Peyer's patch (tissue), 4 donors: Measurements from ENCODE around the gene MMP28. TPM values are rescaled to one million over a fixed set of nuclear protein-coding genes. Genes with fewer than 3 reads are reported as not detected.

Source experiments
- DNase-seq, 3 donors: peaks; one replicate each; pipeline ENCODE4 v3.0.0-alpha.2; 2017 to 2019
- H3K27ac ChIP-seq, 4 donors: fragments of 200-600 bp; sonication (generic); one replicate each; pipeline ENCODE4 v1.5.1; 2016 to 2019
- H3K27me3 ChIP-seq, 2 donors: fragments of 200-600 bp; sonication (generic); one replicate each; pipeline ENCODE4 v1.5.1; 2019
- H3K36me3 ChIP-seq, 3 donors: fragments of 200-600 bp; sonication (generic); one replicate each; pipeline ENCODE4 v1.5.1; 2016 to 2019
- H3K4me1 ChIP-seq, 4 donors: fragments of 200-600 bp; sonication (generic); one replicate each; pipeline ENCODE4 v1.5.1; 2016 to 2019
- H3K4me3 ChIP-seq, 4 donors: fragments of 200-600 bp; sonication (generic); 1 replicate in 3 of 4; 2 replicates in 1 of 4; pipeline ENCODE4 v1.5.1; 2016 to 2019; ENCODE audit warnings: mild to moderate bottlenecking in 1 of 4
- H3K9me3 ChIP-seq, 4 donors: fragments of 200-600 bp; sonication (generic); one replicate each; pipeline ENCODE4 v1.5.1; 2016 to 2019; ENCODE audit warnings: mild to moderate bottlenecking in 1 of 4
- CTCF ChIP-seq, 6 experiments: fragments of 450-650 bp in 4 of 6; fragments of 200-600 bp in 2 of 6; sonication (generic) in 1 of 6; IDR thresholded peaks; one replicate each; pipeline ENCODE4 v1.5.1; 2017 to 2019; ENCODE audit warnings: antibody characterized with exemption in 6 of 6, mild to moderate bottlenecking in 3 of 6, moderate library complexity in 1 of 6
- POLR2A ChIP-seq, 2 donors: fragments of 450-650 bp; IDR thresholded peaks; one replicate each; pipeline ENCODE4 v1.5.1; 2017; ENCODE audit warnings: antibody characterized with exemption in 2 of 2, mild to moderate bottlenecking in 2 of 2, moderate library complexity in 2 of 2
- total RNA-seq, 4 donors: library from RNA; depleted of rRNA; stranded (reverse); fragments of >200 nt; gene quantifications; one replicate each; pipeline ENCODE4 v1.1.0, GENCODE V29; 2016

Gene MMP28
- total RNA-seq, 4 donors from 2014 or later, result 3.3 to 85.3 (median 56.7) TPM

DNA sequence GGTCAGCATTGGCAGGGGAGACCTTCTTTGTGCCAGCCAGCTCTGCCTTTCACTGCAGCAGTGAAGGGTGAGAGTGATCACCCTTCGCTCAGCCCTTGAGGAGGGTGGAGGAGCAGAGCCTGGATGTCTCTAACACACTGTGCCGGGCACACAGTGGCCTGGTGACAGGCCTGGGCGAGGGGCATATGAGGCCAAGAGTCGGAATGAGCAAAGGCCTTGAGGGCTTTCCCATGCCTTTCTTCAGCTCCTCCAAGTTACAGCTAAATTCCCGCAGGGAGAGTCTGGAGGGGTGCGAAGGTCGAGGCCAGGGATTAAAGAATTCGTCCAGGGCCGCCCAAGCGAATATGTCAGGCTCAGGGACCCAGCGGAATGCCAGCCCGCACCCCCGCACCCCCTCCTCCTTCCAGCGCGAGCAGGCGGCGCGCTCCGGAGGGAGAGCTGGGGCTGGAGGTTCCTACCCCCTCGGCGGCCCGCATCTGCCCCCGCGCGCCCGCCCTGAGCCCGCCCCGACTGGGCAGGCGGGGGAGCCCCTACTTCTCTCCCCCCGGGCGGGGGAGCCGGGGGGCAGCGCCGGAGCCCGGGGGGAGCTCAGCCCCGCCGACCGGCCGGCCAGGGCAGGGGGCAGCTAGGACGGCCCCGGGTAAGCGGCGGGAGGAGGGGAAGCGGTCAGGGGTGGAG, 64.1 kb downstream of the MMP28 start, which contains the start of gene RASL10B:
TSS of gene RASL10B (plus strand) at position 401 of the 678 bp plus-strand sequence. CDS start 3,546 bp downstream, outside the sequence.
- peak in 2 of 3 donors; percentile 61 to 69 for DNase-seq
- TF ChIP-seq POLR2A (IDR thresholded peaks at IDR 0.05), result no peak
- TF ChIP-seq CTCF (IDR thresholded peaks at IDR 0.05), result no peak
- Histone ChIP-seq H3K4me3 (peak within 1 kb of the TSS; percentile 47 to 71 (median 63)), H3K27me3 (no peaks in the 10 kb centered on the region), H3K36me3 (peaks cover 0 to 7% (median 0%) of the 10 kb centered on the region in 3 donors), H3K27ac (peak within 1 kb of the TSS in 1 of 4 donors; percentile 34), H3K4me1 (peaks cover 0 to 14% (median 3%) of the 10 kb centered on the region in 4 donors), H3K9me3 (no peaks in the 10 kb centered on the region)

GRCh38 chr17:35730400-35731005, 64.9 kb downstream of the MMP28 start:
- Histone ChIP-seq H3K36me3 (peaks cover 0 to 16% (median 0%) of the 10 kb centered on the region in 3 donors), H3K27ac (no peak overlapping the region), H3K4me1 (peaks cover 0 to 18% (median 3%) of the 10 kb centered on the region in 4 donors), H3K27me3 (no peaks in the 10 kb centered on the region), H3K9me3 (no peaks in the 10 kb centered on the region), H3K4me3 (no peak overlapping the region)
- TF ChIP-seq CTCF (IDR thresholded peaks at IDR 0.05), result no peak
- TF ChIP-seq POLR2A (IDR thresholded peaks at IDR 0.05), result no peak
- no peak for DNase-seq

DNA sequence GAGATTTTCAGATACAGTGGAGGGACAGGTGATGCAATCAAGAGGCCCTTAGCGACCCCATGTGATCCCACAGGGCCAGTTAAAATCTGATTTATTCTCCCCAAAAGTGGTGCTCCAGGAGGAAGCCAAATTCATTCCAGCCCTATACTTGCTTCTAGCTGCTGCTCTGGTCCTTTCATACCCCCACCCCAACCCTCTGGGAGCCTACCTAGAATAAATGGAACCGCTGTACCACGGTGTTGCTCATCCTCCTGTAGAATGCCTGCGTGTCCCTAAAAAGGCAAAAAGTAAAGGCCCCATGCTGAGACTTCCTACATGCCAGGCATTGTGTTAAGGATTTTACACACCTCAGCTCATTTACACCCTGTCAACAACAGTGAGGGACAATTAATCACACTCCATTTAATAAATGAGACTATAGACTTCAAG, 66.0 kb downstream of the MMP28 start:
- H3K9me3 ChIP-seq, result no peaks in the 10 kb centered on the region
- H3K4me3 ChIP-seq, result no peak overlapping the region
- no peaks in the 10 kb centered on the region for H3K27me3 ChIP-seq
- DNase-seq, result no peak
- no peak overlapping the region for H3K27ac ChIP-seq
- H3K36me3 ChIP-seq, result peaks cover 0 to 27% (median 0%) of the 10 kb centered on the region in 3 donors
- TF ChIP-seq CTCF (IDR thresholded peaks at IDR 0.05), result no peak
- no peak for TF ChIP-seq POLR2A (IDR thresholded peaks at IDR 0.05)
- peaks cover 0 to 18% (median 3%) of the 10 kb centered on the region in 4 donors for H3K4me1 ChIP-seq

DNA sequence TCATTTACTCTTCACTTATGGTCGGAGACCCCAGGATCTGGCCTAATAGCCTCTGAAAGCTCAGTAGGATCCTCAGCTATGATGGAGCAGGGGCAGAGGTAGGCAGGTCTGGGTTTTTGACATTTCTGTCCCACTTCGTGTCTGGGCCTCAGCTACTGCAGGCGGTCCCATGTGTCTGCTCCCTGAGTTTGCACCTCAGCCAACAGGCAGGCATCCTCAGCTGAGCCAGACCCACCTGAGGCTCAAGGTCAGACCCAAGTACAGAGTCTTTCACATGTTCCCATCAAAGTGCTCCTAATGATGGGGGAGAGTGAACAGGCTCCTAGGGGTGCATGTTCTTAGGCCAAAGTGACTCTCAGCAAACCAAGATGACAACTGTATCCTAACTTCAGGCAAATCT, 66.9 kb downstream of the MMP28 start:
- TF ChIP-seq POLR2A (IDR thresholded peaks at IDR 0.05) (no peak), CTCF (IDR thresholded peaks at IDR 0.05) (no peak)
- Histone ChIP-seq H3K27ac (no peak overlapping the region), H3K4me3 (no peak overlapping the region), H3K4me1 (peaks cover 0 to 18% (median 3%) of the 10 kb centered on the region in 4 donors), H3K27me3 (no peaks in the 10 kb centered on the region), H3K36me3 (peaks cover 0 to 35% (median 0%) of the 10 kb centered on the region in 3 donors), H3K9me3 (no peaks in the 10 kb centered on the region)
- no peak for DNase-seq

- Histone ChIP-seq H3K27ac (no peak overlapping the region), H3K4me3 (no peak overlapping the region), H3K36me3 (peaks cover 0 to 44% (median 0%) of the 10 kb centered on the region in 3 donors), H3K4me1 (peaks cover 0 to 18% (median 3%) of the 10 kb centered on the region in 4 donors), H3K27me3 (no peaks in the 10 kb centered on the region), H3K9me3 (no peaks in the 10 kb centered on the region)
- TF ChIP-seq POLR2A (IDR thresholded peaks at IDR 0.05) (no peak), CTCF (IDR thresholded peaks at IDR 0.05) (no peak)
- no peak for DNase-seq
Observed at GRCh38 chr17:35727635-35728034, 67.8 kb downstream of the MMP28 start.
